GM21447 (cell line): ENCODE results near the gene MRPL36.

Experiments used
- ATAC-seq: cut with Tn5 transposase; IDR thresholded peaks from one replicate; pipeline ENCODE4 v1.9.1; 2021; ENCODE audit not compliant: unreplicated experiment

Gene MRPL36

DNA sequence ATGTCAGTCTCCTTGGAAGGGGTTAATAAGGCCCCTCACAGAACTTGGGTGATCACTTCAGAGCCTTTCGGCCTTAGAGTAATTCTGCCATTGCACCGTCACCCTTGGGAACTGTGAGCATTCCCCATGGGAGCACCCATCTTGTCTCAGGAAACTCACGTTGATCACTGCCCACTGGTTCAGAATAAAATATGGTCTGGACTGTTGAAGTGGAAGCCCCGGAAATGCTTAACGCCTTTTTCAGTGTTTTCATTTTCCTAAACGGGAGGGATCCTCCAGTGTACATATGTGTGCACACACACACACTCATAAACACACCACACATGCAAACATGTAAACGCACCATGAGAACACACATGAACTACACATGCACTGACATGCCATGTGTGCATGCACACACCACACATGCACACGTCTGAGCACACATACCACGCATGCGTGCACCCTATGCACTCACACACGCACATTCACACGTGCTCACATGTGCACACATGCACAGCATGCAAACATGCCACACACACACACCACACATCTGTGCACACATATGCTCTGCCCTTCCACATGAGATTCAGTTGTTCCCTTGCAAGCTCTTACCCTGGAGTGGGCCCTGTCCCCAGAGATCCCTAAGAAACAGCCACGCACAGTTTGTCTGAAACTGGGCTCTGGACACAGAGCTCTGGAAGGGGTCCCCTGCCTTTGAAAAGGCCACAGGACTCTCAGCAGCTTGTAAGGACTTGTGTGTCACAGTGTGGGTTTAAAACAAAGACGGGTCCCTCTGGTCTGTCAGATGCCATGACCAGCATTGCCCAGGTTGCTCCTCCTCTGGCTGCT, 17.0 kb downstream of the MRPL36 start:
- peak; percentile 14 for ATAC-seq

DNA sequence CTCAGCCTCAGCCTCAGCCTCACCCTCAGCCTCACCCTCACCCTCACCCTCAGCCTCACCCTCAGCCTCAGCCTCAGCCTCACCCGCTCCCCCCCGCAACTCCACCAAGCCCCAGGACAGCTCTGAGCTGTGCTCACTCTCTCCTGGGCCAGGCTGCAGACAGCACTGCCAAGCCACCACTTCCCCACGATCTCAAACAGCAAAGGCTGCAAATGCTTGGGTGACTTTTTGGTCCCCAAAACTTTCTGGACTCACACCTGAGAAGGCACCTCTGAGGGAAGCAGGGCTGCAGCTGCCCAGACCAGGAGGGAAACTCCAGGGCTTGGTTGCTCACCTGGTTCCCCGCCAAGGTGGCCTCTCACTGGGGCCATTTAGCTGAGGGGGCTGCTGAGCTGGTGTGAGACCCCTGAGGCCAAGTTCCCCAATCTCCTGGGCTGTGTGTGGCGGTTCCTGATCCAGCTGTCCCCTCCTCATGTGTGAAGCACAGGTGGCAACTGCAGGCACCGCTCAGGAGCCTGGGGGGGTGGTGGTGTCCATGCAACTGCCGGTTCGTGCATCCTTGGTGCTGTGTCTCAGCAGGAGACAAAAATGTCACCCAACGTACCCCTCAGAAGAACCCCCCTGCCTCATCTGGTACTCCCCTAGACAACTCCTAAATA, 17.8 kb downstream of the MRPL36 start:
- ATAC-seq = no peak

DNA sequence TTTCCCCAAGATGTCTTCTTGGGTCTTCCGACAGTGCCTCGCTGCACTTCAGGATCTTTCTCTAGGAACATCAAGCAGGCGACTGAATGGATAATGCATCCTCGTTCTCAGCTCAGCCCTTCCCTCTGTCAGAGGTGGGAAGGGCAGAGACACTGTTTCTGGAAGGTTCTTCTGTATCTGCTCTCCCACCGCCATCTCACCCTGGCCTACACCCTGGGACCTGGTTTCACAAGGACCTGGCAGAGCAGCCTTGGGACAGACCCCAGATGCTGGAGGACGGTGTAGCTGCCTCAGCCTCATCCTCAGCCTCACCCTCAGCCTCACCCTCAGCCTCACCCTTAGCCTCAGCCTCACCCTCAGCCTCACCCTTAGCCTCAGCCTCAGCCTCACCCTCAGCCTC, 18.5 kb downstream of the MRPL36 start:
- no peak for ATAC-seq

DNA sequence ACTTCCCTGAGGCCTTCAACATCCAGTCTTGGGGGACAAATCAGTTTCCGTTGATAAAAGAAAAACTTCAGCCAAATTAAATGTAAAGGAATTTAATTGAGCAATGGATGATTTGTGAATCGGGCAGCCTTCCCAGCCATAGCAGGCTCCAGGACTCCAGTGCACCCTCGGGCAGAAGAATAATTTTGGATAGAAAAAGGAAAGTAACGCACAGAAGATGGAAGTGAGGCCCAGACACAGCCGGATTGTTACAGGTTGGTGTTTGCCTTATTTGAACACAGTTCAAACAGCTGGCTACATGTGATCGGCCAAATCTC, 19.1 kb downstream of the MRPL36 start:
- no peak for ATAC-seq

DNA sequence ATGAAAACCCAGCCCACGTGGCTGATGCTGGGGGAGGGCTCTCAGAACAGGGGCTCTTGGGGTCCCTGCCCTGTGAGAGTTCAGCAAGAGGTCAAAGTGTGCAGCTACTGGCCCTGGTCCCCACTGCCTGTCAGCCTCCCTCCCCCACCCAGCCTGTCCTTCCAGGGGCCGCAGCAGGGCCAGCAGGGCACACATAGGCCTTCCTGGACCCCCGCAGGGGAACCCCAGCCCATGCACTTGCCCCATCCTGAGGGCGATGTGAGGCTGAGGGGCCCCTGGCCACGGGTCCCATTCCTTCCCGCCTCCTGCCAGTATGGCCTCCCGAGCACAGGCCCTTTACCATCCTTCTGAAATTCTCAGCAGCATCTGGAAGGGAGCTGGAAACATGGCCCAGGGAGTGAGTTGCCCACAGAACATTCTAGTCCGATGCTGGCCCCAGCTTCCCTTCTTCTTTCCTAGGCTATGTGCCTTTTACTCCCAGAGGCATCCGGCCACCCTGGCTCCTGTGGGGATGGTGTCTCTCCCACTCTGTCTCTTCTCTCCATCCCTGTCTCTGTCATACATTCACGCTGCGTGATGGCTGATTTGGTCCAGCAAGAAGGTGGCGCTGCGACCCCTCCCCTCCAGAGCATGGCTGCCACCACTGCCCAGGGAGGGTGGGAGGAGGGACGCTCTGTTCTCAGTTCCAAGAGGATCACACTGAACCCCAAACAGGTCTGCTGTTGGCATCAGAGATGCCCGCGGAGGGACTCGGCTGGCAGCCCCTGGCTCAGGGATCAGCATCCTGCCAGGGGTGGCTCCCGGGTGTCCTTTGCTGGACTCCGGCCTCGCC, 19.6 kb downstream of the MRPL36 start:
- no peak for ATAC-seq

DNA sequence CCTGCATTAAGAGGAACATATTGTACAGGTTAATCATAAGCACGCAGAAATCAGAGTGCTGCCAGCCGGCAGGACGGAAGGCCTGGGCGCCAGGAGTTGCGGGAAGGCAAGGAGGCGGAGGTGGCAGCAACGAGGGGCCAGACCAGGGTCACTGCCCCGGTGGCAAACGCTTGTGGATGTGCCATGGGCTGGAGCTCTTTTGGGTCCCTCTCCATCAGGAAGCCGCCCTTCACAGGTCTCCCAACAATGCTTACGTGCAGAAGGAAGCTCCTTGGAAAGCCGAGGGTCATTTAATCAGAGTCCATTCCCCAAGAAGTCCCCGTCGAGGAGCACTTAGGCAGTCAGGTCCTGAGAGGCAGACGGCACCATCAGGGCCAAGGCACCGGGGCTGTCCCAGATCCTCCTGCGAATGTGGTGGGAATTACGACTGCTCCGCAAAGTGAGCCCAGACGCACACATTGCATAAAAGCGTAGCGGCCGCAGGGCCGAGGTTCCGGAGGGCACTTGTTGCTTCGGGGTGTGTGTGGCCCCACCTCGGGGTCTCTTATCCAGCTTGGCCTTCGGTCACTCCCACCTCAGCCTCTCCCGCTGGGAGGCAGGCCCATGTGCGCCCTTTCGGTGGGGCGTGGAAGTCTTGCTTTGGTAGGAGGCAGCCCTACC, 20.5 kb downstream of the MRPL36 start:
- ATAC-seq = no peak

DNA sequence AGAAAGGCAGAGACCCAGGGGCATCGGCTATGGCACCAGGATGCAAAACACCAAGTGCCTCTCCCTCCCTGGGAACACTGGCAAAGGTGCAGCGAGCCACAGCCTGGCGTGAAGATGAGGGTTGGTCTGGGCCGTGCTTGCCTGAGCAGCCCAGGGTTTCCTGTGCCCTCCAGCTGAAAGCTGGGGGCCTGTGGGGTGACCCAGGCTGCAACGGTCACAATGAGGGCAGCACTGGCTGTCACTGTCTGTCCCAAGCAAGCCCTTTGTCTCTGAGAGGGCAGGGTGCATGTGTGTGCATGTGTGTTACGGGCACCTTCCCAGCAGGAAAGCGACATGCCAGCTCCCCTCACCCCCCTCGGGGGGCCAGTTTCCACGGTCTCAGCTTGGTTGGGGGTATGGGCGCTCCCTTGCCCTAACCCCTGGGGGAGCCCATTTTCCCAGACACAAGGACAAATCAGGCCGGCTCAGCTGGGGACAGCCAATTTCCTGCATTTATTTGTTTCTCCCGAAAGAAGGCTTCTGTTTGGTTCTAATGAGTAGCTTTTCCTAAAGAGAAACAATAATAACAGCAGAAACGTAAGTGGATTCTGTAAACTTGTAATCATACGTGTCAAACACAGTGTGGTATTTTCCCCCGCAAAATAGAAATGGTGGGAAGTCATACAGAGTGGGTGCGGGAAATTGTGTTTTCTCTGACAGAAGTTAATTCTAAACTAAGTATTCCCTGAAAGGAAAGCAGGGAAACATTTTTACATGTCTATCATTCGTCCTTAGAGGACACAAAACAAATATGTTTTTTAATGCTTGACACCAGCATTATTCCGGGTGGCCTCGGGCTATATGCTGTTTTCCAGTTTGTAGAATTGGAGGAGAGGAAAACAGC, 21.3 kb downstream of the MRPL36 start:
- ATAC-seq = no peak

DNA sequence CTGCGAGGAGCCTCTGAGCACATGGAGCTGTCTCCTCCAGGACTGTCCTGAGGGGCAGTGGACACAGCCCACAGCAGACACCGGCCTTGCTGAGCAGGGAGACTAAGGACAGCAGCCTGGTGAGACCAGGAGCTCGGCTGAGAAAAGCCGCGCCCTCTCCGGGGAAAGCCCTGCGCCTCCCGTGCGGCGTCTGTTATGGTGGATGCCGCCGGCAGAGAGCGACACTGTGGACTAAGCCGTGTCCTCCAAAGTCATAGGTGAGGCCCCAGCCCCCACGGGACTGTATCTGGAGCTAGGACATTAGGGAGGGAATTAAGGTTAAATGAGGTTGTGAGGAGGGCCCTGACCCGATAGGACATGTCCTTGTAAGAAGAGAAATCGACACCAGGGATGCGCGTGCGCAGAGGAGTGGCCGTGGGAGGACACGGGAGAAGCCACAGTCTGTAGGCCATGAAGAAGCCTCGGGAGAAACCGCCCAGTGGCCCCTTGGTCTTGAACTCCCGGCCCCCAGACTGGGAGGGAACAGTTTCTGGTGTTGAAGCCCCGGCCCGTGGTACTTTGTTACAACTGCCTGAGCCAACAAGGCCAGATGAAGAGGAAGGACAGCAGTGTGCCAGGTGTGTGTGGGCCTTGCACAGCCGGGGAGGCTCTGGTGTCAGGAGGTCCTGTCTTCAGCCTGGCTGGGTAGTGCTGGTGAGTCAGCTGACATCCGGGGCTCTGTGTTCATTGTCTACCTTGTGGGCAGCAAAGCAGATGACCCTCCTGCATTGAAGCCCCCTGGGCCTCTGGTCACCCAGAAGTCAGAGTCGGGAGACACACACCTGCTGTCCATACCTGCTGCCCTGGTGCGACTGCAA, 22.1 kb downstream of the MRPL36 start:
- no peak for ATAC-seq

DNA sequence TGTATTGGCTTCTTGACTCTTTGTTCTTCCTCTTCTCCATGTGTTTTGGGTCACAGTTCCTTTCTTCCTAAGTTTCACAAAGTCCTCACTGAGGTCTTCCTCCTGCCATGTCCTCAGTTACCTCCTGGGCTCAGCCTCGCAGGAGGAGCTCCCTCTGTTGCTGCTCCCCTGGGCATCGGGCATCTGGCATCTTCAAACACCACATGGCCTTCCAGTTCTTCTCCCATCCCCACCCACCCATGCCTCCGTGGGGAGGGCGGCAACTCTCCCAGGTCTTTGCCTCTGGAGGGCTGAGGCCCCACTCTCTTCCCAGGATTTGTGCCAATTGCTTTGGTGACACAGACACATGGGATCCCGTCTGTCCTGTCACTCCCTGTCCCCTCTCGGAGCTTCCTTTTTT, 22.8 kb downstream of the MRPL36 start:
- no peak for ATAC-seq

DNA sequence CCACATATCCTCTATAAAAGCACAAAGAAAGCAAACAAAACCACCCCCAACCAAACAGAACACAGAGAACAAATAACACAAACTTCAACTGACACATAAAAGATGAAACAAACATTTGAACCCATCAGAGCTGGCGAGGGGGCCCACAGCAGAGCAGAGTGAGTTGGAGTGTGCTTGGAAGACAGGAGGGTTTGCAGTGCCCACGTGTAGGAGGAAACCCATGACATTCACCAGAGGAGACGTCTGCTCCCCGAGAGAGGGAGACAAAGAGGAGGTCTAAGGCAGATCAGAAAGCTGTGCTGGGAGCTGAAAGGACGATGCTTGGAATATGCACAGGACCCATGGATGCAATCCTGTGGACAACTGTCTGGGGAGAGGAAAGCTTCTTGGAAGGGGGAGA, 27.0 kb downstream of the MRPL36 start:
- peak; percentile 50 for ATAC-seq

DNA sequence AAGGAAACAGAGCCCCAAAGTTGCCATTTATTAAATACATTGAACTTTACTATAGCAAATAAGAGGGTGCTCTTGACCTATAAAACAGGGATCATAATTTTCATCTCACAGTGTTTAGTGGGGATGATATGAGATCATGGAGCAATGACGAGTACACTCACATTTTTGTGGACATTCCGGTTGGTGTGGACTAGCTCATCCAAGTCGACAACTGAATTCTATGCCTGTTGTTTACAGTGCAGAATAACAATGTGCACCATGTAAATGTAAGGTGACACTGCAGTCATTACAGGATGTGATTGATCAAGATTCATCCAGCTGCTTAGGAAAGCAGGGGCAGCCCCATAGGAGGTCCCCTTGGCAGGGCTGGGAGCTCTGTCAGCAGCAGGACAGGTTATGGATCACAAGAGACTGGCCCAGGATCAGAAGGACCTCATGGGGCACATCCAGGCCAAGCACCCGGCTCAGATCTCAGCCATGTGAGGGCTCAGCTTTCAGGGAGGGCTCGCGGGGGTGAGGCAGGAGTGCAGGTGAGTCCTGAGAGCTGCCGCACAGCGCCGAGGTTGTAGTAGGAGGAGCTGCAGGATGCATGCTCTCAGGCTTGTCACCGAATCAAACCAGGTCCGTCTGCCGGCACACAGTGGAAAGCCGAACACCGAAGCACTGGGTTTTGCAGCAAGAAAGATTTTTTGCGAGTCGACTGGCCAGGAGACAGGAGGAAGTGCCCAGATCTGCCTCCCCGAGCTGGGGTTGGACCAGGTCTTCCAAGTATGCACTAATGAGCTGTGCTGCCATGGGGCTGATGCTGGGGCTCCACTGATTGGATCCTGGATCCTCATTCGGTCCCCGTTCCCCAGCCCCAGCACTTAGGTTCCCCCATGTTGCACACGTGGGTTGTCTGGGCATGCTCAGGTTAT, 28.2 kb downstream of the MRPL36 start:
- no peak for ATAC-seq

DNA sequence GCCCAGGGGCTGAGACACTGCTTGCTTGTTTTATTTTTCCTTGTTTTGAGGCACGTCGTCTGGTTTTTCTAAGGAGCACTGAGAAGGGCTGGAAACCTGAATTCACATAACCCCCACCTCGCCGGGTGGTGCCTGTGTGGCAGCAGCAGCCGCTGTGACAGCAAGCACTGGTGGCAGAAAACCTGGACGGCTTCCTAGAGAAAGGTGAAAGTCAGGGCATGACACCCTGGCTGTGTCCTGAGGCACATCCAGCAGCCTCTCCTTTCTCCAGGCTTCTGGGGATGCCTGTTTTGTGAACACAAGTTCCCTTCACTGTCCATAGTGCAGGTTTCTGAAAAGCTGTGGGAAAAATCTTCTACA, 29.2 kb downstream of the MRPL36 start:
- no peak for ATAC-seq

DNA sequence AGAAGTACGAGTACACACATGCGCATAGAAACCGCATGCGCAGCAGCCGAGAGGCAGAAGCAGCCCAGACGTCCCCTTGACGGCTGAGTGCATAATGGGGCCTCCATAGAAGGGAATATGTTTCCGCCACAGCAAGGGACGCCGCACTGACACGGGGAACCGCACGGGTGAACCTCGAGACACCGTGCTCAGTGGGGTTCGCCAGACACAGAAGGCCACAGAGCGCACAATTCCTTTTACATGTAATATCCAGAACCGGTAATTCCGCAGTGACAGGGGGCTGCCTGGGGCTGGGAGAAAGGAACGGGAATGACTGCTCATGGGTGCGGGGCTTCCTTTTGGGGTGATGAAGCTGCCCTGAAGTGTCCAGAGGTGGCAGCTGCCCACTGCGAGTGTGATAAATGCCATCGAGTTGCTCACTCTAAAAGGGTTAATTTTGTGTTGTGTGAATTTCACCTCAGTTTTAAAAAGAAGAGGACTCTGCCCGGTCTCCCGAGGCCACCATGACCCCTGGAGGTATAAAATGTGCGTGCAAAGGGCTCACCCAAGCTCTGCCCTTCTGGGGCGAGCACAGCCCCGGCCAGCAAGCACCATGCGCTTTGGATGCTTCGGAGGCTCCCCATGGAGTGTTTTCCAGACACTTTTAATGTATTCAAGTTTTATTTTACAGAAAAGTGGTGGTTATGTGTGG, 29.7 kb downstream of the MRPL36 start:
- ATAC-seq = no peak

DNA sequence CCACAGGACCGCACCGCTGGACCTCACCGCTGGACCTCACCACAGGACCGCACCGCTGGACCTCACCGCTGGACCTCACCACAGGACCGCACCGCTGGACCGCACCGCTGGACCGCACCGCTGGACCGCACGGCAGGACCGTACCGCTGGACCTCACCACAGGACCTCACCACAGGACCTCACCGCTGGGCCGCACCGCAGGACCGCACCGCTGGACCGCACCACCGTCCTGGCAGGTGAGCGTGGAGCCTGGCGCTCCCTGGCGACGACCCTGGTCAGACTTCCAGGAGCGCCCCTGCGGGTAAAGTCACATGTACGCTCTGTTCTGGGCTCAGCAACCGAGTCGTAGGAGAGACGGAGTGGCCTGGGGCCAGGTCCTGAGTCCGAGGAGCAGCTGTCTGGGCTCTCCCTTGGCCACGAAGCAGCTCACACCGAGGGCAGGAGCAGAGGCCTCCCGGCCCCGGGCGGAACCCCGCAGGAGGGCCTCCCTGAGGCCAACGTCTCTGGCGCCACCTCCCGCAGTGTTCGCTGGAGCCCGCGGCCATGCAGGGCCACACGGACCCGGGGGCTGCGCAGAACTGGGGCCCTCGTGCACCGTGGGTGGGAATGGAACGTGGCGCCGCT, 30.5 kb downstream of the MRPL36 start:
- no peak for ATAC-seq

DNA sequence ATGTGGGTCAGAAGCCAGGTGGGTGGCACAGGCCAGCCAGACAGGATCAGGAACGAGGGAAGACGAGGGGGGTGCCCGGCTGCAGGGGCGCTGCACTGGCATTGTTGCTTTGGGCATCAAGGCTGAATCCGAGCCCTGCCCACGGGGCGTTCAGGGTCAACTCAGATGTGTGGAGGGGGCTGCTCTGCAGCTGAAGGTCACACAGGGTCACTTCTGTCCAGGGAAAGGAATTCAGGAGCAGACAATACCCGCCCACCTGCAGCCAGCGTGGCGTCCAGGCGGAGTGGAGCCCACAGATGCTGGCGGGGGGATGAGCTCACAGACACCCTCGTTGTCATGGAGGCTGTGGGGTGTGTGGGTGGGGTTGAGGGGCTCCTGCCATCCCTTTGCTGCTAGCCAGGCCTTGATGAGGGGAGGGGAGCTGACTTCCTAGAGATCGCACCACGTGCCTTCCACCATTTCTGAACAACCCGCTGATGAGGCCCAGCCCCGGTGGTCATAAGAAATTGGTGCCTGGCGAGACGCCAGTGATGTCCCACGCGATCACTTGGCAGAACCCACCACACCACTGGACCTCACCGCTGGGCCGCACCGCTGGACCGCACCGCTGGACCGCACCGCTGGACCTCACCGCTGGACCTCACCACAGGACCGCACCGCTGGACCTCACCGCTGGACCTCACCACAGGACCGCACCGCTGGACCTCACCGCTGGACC, 31.2 kb downstream of the MRPL36 start:
- ATAC-seq = no peak

DNA sequence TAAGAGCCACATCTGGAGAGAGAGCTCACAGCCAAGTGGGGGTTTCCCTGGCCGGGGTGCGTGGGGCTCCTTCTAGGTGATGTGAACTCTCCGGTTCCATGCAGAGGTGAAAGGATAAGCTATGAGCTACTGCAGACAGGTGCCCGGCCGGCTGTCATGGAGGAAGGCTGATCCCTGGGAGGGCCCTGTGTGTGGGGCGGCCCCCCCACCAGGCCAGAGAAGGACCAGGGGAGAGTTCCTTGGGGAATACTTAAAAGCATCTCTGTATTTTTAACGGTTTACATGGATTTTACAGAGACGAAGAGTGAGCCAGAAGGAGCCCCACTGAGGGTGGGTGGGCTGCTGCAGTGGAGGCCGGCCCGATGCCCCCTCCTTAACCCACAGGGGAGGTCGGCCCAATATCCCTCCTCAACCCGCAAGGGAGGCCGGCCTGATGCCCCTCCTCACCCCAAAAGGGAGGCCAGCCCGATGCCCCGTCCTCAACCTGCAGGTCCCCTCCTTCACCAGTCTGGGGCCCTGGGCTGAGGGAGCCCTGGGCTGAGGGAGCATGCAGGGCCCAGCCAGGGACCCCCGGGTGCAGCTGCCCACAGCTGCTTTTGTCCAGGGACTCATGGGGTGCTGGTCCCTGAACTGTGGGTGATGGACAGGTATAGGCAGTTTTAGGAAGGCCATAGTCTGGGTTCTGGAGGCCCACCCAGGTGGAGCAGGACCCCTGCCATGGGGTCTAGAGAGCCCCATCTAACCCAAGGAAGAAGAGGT, 31.9 kb downstream of the MRPL36 start:
- ATAC-seq = no peak
